RCC 7860 (cell line): Measurements from ENCODE around the gene PAOX.
A peak's percentile ranks its signal among the peaks of the same experiment; 100 is the strongest.
"Not testable (repeated sequence)": the region's sequence is repeated elsewhere in the genome, so short reads cannot be mapped to it uniquely, and the experiment has no call there.

Experiments
- DNase-seq: peaks from one replicate; pipeline ENCODE4 v3.0.0-alpha.2; 2015; ENCODE audit warnings: low spot score
- FAIRE-seq: peaks from 2 replicates; lab custom pipeline; 2012; peaks lifted over from hg19 to GRCh38; lab: Jason Lieb, UNC

PAOX gene

GRCh38 chr10:133429571-133429970, 50.5 kb downstream of the PAOX start:
- FAIRE-seq = not testable (repeated sequence)
- peak; percentile 1 for DNase-seq

GRCh38 chr10:133431888-133432613, 53.0 kb downstream of the PAOX start:
- FAIRE-seq = not testable (repeated sequence)

GRCh38 chr10:133432789-133433188, 53.7 kb downstream of the PAOX start:
- DNase-seq, FAIRE-seq: not testable (repeated sequence)

More at GRCh38 chr10:133431888-133432613, 53.0 kb downstream of the PAOX start:
- DNase-seq = not testable (repeated sequence)

- FAIRE-seq (no peak), DNase-seq (no peak)
These were observed 59.7 kb downstream of the PAOX start for GRCh38 chr10:133438711-133439273.

- FAIRE-seq = no peak
- DNase-seq = no peak
These were observed 60.7 kb downstream of the PAOX start for GRCh38 chr10:133439517-133440461.

- no peak for DNase-seq
- FAIRE-seq = no peak
These were observed 61.7 kb downstream of the PAOX start for GRCh38 chr10:133440633-133441285.
